HG03280 (cell line): ENCODE data around the gene MYO7A.

Experiments used
- ATAC-seq: cut with Tn5 transposase; IDR thresholded peaks from one replicate; pipeline ENCODE4 v1.9.1; 2021; ENCODE audit warnings: mild to moderate bottlenecking, moderate library complexity; ENCODE audit not compliant: unreplicated experiment

The MYO7A gene

DNA sequence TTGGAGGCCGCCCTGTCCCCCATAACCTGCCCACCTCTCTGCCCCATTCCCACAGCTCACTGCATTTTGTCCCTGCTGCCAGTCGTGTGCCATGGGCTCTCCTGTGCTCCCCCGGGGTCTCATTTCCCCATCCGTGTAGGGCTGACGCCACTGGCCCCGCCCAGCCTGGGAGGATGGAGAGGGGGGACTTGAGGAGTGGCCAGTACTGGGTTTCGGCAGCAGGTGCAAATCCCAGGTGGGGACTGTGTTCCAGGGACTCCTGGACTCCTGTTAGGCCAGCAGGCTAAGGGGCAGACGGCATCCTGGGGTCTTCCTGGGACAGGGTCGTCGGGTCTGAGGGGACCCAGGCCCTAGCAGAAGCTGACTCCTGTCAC, 1.2 kb upstream of the MYO7A start:
- ATAC-seq: no peak

DNA sequence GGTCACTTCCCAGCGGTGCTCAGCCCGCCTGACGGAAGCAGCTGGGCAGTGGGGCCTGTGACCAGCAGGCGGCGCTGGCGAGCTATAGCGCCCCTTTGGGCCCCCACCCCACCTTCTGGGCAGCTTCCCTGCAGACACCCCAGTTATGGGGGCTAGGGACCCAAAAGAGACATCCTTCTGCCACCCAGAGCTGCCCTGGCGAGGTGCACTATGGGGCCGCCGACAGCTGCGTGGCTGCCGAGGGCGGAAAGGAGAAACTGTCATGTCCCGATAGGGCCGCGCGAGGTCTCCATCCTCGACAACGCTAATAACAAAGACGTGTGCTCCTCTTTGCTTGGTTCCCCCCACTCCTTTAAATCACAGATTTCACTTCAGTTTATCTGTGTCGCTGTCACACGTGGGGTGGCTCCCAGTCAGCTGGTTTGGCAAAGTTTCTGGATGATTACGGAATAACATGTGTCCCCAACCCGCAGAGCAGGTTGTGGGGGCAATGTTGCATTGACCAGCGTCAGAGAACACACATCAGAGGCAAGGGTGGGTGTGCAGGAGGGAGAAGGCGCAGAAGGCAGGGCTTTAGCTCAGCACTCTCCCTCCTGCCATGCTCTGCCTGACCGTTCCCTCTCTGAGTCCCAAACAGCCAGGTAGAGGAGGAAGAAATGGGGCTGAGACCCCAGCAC, 673 bp upstream of the MYO7A start:
- ATAC-seq: no peak

DNA sequence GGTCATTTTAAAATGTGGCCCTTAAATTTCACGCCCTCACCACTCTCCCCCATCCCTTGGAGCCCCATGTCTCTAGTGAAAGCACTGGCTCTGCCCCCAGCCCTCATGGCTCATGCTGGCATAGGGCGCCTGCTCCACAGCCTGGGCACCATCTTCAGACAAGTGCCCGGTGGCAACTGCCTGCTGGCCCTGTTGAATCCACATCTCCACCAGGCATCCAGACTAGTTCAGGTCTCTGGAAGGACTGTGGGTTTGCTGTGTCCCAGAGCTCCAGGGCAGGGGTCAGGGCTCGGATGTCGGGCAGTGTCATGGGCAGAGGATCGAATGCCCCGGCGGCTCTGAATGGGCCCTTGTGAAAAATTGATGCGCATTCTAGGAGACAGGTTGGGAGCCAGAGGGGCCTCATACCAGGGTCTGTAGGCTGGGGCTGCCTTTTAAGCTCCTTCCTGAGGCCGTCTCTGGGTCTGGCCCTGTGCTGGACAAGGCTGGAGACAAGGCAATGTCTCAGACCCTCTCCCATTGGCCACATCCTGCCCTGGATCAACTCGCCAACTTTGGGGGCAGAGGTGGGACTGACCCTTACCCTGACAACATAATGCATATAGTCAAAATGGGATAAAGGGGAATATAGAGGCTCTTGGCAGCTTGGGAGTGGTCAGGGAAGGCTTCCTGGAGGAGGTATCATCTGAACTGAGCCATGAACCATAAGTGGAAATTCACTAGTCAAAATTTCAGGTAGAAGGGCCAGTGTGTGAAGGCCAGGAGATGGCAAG, 1.2 kb downstream of the MYO7A start:
- no peak for ATAC-seq

DNA sequence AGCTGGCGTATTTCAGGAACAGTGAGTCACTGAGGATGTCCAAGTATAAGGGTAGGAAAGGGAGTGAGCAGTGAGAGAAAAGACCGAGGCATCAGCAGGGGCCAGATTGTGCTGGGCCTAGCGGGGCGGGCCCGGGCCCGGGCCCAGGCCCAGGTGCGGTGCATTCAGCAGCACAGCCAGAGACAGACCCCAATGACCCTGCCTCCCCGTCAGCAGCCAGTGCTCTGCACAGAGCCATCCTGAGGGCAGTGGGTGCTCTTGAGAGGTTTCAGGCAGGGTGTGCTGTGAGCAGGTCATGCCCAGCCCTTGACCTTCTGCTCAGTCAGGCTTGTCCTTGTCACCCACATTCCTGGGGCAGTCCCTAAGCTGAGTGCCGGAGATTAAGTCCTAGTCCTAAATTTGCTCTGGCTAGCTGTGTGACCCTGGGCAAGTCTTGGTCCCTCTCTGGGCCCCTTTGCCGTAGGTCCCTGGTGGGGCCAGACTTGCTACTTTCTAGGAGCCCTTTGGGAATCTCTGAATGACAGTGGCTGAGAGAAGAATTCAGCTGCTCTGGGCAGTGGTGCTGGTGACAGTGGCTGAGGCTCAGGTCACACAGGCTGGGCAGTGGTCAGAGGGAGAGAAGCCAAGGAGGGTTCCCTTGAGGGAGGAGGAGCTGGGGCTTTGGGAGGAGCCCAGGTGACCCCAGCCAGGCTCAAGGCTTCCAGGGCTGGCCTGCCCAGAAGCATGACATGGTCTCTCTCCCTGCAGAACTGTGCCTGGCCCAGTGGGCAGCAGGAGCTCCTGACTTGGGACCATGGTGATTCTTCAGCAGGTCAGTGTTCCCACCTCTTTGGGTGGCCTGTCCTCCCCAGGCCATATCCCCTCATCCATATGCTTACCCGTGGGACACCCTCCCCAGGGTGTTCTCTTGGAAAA, 2.1 kb downstream of the MYO7A start:
- no peak for ATAC-seq

DNA sequence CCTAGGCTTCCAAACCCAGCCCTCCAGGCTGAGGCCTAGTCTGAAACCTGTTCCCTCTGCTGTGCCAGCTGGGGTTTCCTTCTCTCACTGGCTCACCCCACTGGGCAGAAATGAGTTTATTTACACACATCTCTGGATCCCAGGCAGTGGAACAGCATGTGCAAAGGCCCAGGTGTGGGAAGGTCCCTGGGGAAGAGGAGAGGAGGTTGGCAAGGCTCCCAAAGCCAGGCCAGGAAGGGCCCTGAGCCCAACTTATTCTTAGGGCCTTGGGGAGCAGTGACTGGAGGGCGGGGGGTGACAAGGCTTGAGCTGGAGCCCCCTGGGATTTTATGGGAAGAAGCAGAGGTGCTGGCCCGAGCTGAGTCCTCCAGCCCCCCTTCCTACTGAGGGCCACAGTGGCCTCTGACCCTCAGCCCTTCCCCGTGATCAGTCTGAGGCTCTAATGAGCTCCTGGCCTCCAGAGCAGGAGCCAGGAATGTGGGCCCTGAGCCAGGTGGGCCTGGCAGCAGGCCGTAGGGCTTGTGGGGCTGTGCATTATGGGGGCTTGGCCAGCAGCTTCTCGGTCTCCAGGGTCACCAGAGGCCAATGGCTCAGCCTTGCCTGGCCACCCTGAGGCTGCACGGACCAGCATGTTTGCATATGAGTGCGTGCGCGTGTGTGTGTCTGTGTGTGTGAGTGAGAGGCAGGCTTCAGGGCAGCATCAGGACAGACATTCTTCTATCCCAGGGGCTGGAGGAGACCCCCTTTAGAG, 2.9 kb downstream of the MYO7A start:
- ATAC-seq: no peak

DNA sequence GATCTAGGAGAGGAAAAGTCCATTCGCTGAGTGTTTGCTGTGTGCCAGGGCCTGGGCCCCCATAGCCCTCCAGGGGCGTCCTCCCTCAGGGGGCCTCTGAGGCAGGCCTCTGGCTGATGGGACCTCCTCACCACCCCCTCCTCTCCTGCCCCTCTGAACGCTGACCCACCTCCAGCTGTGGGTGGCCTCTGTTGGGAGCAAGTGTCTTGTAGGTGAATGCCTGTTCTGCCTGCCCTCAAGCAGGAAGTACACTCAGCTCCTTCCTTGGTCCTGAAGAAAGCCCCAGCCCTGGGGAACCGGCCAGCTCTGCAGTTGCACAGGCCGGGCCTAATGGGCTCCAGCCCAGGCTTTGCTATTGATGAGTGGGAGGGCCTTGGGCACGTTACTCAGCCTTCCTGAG, 3.5 kb downstream of the MYO7A start:
- ATAC-seq: no peak

DNA sequence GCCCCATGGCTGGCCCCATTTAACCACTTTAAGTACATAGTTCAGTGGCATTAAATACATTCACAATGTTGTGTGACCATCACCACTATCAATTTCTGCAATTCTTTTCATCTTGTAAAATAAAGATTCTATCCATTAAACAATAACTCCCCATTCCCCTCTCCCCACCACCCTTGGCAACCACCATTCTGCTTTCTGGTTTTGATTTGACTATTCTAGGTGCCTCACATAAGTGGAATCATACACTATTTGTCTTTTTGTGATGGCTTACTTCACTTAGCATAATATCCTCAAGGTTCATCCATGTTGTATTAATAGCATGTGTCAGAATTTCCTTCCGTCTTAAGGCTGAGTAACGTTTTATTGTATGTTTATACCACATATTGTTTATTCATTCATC, 7.0 kb downstream of the MYO7A start:
- no peak for ATAC-seq

DNA sequence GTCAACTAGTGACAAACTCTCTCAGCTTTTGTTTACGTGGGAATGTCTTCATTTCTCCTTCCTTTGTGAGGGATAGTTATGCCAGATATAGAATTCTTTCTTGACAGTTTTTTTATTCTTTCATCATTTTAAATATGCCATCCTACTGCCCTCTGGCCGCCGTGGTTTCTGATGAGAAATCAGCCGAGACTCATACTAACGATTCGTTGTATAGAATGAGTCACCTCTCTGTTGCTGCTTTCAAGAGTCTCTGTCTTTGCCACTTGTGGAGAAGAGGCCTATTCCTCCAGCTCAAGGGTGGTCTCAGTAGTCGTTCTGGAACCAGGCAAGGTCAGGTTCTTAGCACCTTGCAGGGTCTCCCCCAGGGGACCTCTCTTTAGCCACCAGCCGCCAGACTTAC, 8.0 kb downstream of the MYO7A start:
- ATAC-seq: no peak

DNA sequence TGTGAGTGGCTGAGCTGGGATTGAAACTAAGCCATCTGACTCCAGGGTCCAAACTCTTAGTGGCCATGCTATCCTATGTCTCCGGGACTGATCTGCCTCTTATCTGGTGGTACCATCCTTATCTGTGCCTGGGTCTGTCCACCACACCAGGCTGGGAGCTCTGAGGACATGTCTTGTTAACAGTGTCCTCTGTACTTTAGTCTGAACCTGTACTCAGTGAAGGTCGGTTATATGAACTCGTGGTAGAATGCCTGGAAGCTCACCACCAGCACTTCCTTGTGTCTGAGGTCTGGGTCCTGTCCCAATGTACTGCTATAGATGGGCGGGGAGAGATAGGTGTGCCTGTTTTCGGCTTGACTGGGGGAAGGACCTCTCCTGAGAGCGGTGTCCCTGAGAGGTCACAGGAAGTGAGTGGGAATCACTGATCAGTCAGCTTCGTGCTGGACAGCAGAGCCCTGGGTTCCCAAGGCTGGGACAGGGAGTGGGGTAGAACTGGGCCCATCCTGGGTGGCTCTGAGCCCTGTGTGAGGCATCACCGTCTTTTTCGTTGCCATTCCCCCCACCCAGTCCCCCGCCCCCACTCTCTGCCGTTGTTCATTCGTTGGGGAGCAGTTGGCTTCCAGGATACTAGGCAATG, 8.9 kb downstream of the MYO7A start:
- no peak for ATAC-seq

DNA sequence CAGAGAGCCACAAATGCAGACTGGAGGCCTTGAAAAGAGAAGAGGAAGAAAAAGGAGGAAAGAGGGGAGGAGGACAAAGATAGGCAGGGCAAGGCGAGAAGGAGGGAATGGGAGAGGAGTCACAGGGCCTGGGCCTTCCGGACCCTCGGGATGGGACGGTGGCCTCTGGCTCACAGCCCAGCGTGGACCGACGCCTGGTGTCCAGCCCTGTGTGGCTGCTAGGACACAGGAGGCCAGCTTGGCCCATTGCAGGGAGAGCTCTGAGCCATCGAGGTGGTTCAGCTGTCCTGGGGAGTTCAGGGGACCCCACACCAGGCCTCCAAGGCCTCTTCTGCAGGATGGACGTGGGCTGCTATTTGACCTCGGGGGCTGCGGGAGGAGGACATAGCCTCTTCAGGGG, 9.4 kb downstream of the MYO7A start:
- no peak for ATAC-seq

DNA sequence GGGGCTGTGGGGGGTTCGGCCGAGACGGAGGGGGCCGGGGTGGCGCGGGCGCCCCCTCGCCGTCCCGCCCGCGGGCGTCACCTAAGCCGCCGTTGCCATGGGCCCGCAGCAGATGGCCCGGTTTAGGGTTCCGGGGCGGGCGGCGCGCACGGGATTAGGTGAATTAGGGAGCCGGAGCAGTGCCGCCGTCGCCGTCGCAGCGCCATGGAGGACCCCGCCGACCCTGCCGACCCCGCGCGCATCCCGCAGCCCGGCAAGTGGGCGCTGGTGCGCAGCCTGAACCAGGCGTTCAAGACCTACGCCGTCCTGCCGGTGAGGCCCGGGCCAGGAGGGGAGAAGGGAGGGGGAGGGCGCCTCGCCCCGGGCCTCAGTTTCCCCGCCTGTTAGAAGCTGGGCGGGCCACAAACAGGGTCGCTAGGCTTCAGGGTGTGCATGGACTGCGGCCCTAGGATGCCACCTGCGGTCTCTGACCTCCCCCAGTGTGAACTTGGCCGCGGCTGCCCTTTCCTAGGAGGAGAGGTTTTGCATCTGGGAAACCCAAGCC, 10.1 kb downstream of the MYO7A start:
- no peak for ATAC-seq

DNA sequence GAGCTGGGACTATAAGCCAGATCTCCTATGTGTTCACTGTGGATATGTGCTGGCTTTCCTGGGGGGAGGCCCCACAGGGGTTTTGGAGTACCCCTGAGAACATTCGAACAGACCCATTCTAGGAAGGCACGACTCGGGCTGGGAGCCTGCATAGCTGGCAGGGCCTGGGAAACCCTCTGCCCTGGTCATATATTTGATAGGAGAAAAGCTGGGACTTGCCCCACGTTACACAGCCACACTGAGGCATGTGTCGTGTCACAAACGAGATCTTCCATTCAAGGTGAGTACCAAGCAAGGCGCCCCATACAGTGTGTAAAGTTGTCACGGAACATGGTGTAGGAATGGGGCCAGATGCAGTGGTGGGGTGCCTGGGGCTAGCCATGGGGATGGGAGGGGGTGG, 11.2 kb downstream of the MYO7A start:
- no peak for ATAC-seq

DNA sequence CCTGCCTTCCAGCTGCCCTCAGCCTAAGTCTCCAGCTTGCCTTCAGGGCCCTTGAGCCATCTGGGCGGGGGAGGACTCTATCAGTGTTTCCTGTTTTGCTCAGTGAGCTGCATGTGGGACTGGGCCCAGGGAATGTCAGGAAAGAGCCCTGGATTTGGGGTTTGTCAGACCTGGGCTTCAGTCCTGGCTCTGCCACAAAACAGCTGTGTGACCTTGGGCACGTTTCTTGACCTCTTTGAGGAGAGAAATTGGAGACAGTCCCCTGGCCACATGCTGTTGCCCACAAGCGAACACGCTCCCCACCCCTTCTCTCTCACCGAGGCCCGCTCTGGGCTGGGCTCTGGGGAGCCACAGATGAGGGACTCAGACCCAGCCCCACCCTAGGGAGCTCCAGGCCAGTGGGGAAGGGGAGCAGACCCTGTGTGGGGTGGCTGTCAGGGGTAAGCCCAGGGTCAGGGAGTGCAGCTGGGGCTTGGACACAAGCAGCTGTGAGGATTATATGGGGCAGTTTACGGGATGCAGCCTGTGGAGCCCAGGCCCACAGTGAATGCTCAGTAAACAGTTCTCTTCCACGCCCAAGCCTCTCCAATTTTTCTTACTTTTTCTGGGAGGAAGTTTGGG, 12.3 kb downstream of the MYO7A start:
- ATAC-seq: no peak

DNA sequence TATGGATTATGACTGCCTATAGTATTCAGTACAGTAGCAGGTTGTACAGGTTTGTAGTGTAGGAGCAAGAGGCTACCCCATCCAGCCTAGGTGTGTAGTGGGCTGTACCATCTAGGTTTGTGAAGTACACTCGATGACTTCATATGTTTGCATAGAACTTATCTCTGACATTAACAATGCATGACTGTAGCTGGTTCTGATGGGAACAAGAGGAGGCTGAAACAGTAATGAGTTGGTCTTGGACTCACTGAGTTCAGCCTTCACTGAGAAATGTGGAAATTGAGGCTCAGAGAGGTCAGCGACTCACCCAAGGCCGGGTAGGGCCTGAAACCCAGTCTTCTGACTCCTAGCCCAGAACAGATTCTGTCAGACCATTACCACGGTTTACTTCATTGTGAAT, 13.0 kb downstream of the MYO7A start:
- ATAC-seq: no peak

DNA sequence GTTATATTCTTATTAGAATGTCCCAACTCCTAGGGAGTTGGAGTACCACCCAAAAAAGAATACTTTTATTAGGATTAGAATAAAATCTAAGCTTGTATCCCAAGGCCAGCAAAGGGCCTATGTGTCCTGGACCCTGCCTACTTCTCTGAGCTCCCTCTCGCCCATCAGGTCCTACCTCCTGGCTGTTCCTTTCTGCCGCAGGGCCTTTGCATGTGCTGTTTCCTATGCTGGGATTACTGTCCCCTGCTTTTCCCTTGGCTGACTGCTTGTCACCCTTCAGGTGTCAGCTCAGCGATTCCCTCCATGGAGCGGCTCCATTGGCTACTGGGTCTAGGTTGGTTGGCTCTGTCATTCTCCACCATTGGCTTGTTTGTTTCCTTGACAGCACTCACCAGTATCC, 13.4 kb downstream of the MYO7A start:
- no peak for ATAC-seq

DNA sequence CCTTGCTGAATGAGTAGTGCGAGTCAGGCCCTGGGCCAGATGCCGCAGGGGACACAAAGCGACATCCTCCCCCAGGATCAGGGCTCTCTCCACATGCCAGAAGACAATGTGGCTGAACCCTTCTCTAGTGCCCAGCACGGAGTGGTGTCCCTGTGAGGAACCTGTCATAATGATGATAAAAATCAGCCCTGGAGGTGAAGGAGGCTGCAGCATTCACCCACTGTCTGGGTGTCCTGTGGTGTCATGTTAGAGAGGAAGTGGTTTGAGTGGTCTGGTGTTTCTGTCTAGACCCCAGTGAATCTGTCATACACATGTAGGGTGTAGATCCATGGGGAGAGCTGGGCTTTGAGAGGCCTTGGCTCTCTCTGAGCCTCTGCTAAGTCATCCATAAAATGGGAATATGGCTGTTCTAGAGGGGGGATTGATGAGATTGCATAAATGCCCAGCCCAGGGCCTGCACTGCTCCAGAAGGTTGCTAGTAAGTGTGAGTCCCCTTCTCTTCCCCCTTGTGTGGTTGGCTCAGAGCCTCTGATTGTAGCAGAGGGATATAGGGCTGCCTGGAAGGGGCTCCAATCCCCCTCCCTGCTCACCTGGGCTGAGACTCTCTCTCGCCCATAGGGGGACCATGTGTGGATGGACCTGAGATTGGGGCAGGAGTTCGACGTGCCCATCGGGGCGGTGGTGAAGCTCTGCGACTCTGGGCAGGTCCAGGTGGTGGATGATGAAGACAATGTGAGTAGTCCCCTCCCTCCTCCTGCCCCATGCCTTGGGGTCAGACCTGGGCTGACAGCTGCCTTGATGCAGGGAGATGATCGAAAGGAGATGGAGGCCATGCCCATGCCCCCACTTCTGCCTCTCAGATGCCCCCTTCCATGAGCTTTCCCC, 14.3 kb downstream of the MYO7A start:
- ATAC-seq: no peak

DNA sequence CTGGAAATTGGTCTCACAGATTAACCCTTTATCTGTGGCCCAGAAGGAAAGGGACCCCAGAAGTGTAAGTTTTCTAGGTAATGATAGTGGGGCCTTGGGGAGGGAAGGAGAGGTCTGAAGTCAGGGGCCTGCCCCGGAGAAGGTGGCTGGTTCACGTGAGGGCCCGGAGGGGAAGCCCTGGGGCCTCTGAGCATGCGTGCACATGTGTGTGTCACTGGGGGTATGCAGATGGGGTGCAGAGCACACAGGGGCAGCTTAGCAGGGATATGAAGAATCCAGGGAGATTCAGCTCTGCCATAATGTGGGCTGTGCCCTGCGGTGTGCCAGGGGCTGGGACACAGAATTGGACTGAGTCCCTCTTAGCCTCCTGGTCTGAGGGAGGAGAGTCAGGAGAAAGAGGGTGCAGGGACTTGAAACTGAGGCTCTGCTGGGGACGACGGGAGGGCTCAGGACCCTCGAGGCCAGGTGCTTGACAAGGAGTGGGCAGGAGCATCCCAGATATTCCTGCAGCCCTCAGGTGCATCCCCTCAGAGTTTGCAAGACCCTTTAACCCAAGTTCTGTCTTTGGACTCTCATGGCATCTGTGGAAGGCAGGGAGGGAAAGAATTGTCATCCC, 15.5 kb downstream of the MYO7A start:
- ATAC-seq: no peak

DNA sequence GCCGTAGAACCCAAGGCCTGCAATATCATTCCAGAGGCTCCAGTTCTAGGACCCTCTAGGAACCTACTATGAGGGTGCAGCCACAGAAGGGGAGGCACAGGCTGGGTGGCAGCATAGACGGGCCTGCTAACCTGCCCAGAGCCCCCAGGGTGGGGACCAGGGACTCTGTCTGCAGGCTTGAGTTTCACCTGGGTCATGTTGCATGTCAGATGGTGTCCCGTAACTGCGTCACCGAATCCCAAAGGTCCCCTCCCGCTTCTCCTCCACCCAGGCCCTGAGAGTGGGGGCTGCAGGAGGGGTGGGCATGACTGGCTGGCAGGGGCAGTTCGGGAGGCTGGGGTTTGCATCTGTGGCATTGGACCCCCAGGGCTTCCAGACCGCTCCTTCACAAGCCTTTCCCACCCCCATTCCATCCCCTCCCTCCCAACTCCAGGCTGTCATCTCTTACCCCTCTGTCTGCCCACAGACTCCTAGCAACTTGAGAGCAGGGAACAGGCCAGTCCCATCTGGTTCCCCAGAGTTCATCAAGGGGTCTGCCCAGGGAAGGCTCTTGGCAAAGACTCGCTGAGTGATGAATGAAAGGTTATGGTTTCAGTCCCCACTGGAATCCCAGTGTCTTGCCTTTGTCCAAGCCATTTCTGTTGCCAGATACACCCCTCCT, 16.3 kb downstream of the MYO7A start:
- no peak for ATAC-seq
